GM21390 (cell line): Measurements from ENCODE around the gene MICAL3.
"Not testable (repeated sequence)": the region's sequence is repeated elsewhere in the genome, so short reads cannot be mapped to it uniquely, and the experiment has no call there.

ENCODE experiments used
- ATAC-seq: cut with Tn5 transposase; IDR thresholded peaks from one replicate; pipeline ENCODE4 v1.9.1; 2021; ENCODE audit not compliant: unreplicated experiment

Gene MICAL3

GRCh38 chr22:17772249-17772957 lies 252.0 kb downstream of the MICAL3 start:
- no peak for ATAC-seq

GRCh38 chr22:17770180-17771077 lies 253.9 kb downstream of the MICAL3 start:
- no peak for ATAC-seq

DNA sequence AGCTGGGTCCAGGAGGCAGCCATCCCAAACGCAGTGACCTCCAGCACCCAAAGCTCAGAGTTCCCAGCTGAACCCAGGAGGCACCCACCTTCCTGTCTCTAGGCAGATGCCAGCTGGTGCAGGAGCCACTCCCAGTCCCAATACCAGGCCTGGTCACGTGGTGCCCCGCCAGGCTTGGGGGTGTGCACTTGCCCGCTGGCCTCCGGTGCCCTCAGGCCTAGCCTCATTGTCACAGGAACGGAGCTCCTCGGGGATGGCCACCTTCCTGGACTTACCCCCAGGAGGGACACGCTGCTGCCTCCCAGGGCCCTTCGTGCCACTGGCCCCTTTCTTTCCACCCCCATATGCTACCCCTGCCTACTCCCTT lies 254.7 kb downstream of the MICAL3 start:
- no peak for ATAC-seq

- no peak for ATAC-seq
These were observed 255.2 kb downstream of the MICAL3 start for GRCh38 chr22:17769013-17769715.

DNA sequence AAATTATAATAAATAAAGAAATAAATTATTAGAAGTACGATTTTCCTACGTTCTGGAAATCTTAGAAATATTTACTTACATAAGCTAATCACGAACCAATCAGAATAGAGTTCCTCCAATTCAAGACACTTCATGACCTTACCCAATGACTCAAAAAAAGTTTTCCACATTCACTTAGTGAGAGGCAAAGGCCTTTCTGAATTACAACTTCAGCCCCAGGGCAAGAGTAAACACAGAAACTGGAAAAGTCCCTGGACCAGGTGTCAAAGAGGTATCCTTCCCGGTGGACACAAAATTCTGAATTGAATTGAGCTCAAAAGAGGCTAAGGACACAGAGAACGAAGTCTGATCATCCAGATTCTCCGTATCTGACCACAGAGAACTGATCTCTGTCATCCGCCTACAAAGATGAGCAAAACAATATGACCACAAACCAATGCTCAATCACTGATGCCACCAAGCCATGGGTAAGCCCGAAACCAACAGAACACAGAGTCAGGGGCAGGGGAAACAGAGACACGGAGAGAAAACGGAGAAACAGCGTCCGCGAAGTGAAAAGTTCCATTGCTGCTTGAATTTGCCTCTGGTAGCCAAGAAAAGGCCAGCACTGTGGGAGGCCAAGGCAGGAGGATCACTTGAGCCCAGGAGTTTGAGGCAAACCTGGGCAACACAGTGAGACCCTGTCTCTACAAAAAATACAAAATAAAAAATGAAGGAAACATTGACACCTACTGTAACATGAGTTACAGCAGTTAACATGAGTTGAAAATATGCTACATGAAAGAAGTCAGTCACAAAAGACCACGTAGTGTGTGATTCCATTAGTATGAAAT lies 256.9 kb downstream of the MICAL3 start:
- ATAC-seq: no peak

- not testable (repeated sequence) for ATAC-seq
These were observed 259.5 kb downstream of the MICAL3 start for GRCh38 chr22:17764852-17765251.

DNA sequence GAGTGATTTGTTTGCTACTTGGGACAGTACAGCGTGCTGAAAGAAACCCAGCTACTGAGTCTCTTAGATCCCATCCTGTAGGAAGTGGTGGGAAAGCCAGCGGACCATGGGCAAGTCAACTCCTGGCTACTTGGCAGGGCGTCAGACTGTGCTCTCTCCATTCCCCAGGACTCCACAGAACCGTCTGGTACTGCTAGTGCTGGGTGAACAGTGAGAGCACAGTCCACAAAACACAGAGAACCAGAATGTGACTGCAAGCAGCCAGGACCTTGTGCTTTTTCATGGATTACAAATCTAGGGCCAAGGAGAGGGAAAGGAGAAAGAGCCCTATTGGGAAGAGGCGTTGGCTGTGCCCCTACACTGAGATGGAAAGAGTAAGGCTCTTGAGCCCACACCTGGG lies 260.3 kb downstream of the MICAL3 start:
- no peak for ATAC-seq

GRCh38 chr22:17763442-17763841 lies 260.9 kb downstream of the MICAL3 start:
- not testable (repeated sequence) for ATAC-seq

DNA sequence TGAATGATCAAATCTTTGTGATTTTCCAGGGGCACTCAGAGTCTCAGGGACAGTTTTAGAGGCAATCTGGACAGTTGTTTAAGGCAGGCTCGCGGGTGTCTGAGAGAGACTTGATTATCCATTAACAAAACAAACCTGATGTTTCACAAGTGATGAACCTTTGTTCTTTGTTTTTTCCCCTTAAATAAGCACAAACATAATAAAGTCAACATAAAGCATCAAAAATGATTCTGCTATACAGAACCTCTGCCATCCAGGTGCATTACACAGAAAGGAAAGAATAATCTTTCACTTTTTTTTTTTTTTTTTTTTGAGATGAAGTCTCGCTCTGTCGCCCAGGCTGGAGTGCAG lies 263.2 kb downstream of the MICAL3 start:
- no peak for ATAC-seq

DNA sequence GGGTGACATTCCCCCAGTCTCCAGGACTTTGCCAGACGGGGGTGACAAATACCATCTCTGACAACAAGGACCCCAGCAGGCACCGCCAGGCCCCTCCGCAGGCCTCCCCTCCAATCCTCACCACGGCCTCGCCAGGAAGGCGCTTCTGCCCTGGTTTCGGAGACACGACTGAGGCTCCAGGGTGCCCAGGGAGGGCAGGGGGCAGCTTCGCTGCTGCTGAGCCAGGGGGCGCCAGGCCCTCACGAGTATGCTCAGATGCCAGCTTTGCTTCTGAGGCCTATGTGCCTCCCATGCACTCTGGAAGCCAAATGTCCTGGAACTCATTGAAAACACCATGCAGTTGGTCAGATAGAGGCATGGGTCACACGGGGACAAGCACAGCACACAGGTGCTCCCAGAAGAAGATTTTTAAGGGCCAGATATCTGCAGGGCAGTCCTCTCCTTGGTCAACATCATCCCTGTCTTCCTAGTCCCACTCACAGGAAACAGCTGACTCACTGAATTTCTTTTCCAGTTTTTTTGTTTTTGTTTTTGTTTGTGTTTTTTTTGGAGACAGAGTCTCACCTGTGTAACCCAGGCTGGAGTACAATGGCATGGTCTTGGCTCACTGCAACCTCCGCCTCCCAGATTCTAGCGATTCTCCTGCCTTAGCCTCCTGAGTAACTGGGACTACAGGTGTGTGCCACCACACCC lies 270.0 kb downstream of the MICAL3 start:
- ATAC-seq: no peak

DNA sequence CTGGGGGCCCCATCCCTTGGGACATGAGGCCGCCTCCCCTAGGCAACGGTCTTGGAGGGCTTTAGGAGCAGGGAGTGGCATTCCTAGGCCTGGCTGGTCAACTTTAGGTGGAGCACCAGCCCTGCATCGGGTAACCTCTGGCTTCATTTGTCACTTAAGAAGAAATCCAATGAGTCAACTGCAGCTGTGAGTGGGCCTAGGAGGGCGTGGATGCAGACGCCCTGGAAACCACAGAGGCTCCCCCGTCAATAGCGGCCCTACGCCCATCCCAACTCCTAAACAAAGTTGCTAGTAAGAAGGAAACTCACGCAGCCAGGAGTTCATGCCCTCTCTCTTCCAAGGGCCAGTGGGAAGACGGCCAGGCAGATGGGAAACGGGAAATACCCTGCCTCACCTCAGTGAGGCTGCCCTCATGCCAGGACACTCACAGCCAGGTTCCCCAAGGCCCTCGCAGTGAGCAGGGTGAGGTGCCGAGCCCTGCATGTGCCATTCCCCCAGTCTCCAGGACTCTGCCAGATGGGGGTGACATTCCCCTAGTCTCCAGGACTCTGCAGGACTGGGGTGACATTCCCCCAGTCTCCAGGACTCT lies 270.9 kb downstream of the MICAL3 start:
- ATAC-seq: no peak

- no peak for ATAC-seq
These were observed 272.8 kb downstream of the MICAL3 start for GRCh38 chr22:17751596-17751995.

DNA sequence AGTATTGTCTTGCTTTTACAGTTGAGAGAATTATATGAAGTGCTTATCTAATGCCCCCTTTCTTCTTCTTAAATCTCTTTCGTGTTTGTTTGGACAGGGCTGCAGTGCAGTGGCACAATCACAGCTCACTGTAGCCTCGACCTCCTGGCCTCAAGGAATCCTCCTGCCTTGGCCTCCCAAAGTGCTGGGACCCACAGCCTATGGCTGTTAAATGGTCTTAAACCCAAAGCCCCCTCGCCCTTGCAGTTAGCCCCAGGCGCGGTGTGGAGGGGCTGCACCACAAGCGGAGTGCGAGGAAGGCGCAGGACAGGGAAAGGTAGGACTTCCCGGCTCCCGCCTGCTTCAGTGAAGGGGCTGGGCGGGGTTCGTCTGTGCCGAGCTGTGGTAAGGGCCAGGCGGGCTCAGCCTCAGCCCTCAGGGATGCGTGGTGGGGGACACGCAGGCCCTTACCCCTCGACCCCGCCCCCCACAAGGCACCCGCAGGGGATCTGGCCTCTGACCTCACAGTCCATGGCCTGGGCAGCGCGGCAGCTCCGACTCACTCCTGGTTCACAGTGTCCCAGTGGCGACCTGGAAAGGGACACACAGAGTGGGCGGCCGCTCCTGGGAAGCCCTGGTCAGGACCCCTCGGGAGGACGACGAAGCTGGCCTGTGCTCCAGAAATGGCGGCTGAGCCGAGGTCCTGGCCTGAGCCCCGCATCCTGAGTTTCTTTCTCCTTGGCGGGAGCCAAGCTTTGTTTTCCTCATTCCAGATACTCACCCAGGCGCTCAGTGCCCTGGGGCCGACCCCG lies 274.6 kb downstream of the MICAL3 start:
- no peak for ATAC-seq

DNA sequence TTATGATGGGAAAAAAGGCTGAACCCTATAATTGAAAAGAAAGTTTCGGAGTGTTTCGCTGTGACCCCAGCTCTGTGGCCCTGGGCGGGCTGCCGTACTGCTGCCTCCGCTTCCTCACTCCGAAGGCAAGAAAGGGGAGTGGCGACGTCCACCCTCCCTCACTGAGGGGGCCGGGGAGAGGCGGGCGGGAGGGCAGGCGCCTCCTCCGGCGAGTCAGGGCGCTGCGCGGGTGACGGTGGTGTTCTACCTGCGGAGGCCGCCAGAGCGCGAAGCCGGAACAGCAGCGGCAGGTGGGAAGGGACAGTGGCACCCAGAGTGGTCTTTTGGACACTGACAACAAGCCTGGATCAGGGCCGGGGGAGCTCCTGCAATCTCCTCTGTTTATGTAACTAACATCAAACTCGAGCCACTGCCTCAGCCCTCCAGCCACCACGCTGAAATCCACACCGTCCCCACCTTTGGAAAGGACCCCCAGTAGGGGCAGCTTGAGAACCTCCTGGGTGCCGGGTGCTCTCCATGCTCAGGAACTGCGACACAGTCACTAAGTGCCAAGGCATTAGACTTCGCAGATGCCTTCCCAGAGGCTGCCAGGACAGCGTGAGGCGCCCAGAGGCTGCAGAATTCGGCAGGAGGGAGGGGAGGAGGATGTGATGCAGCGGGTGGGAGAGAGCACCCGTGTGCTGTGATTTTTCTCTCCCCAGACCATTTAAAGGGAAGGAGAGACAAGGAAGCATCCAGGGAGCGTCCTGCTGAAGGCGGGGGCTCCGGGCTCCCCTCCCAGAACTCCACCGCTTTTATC lies 275.6 kb downstream of the MICAL3 start:
- no peak for ATAC-seq

DNA sequence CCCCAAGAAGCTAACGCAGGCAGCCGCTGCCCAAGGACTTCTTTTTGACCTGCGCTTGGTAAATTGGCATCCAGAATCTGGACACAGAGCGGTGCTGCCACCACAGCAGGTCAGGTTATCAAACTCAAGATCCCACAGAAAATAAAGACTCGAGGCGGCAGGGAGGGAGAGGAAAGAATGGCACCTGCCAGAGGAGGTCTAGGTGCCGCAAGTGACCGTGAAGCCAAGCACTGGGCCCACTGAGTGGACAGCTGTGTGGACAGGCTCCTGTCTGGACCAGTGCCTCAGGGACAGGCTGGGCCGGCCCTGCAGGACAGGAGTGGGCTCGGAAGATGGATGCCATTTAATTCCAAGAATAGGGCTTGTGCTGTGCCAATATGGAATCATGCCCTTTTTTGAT lies 277.4 kb downstream of the MICAL3 start:
- no peak for ATAC-seq

DNA sequence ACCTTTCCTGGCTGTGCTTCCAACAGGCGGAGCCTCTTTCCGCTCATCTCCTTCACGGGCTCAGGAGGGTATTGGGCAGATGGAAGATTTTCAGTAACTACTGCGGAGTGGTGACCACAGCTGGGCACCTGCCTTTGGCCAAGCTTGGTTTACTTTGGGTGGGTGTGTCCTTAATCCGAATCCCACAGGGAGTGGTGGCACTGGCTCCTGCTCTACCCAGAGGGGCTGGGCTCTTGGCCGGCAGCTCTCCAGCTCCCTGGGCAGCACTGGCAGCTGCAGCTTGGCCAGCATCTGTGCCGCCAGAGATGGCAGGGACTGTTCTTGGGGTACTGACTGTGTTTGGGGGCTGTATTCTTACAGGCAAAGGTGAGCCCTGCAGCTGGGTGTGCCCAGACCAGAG lies 279.9 kb downstream of the MICAL3 start:
- no peak for ATAC-seq

GRCh38 chr22:17743661-17744411 lies 280.5 kb downstream of the MICAL3 start:
- ATAC-seq: no peak

DNA sequence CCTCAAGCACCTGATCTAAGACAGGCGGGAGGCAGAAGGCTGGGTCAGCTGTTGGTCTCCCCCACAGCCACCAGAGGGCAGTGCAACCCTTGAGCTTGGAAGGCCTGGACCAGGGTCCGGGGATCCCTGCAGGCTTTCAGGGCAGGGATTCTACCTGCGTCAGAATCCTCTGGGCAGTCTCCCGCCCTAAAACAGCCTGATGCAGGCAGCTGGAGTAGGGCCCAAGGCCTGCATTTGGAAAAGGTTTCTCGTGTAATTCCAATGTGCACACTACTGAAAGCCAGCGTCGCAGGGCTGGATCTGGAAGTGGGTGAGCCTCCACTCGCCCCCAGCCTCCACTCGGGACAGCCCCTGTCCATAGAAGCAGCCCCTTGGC lies 281.8 kb downstream of the MICAL3 start:
- ATAC-seq: peak; percentile 64
